ENCODE results near the gene AK1.

DNA sequence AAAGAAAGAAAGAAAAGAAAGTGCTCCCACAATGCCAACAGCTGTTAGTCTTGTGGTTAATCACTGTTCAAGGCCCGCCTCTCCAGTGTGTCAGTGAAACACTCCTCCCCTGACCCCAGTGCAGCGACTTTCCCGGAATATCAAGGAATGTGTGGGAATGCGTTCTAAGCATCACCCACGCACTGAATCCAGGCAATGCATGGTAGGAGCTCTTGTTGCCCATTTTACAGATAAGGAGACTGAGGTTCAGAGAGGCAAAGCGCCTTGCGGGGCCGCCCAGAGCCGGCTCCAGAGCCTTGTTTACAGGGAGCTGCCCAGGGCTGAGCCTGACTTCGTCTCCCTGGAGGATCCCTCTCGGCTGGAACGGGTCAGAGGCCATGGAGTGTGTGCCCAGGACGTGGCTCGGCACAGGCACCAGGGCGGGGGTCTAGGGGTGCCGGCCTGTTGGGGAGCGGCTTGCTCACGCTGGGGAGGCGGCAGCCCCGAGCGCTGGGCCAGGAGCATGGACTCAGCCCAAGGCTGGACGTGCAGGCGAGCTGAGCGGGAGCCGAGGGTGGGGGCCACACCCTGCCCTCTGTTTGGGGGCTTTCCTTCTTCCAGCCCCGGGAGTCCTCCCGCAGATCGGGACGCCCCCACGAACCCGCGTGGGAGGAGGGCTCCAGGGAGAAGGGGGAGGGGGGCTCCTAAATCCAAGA, 21.1 kb upstream of the AK1 start:
- TF ChIP-seq, protein P1, sequence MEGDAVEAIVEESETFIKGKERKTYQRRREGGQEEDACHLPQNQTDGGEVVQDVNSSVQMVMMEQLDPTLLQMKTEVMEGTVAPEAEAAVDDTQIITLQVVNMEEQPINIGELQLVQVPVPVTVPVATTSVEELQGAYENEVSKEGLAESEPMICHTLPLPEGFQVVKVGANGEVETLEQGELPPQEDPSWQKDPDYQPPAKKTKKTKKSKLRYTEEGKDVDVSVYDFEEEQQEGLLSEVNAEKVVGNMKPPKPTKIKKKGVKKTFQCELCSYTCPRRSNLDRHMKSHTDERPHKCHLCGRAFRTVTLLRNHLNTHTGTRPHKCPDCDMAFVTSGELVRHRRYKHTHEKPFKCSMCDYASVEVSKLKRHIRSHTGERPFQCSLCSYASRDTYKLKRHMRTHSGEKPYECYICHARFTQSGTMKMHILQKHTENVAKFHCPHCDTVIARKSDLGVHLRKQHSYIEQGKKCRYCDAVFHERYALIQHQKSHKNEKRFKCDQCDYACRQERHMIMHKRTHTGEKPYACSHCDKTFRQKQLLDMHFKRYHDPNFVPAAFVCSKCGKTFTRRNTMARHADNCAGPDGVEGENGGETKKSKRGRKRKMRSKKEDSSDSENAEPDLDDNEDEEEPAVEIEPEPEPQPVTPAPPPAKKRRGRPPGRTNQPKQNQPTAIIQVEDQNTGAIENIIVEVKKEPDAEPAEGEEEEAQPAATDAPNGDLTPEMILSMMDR (conservative IDR thresholded peaks at IDR 0.05): no peak
- TF ChIP-seq ZFX (IDR thresholded peaks at IDR 0.05): no peak

Measured in C4-2B (cell line).